Activated CD4-positive, alpha-beta memory T cell treated with anti-CD3 and anti-CD28 coated beads, Interleukin-2, amount 10 ng/mL, durations not matched to agents 7 days and 5 days (primary cell): Measurements from ENCODE around the gene MAP3K2. TPM values are rescaled to one million over a fixed set of nuclear protein-coding genes. Genes with fewer than 3 reads are reported as not detected.

Experiments
- CTCF ChIA-PET: fragments of 350-600 bp; sonication (Branson Sonifier 250); formaldehyde crosslinking; loops from one replicate; lab custom pipeline; 2021; ENCODE audit warnings: antibody characterized with exemption, inconsistent platforms; lab: Charles Lee
- POLR2A ChIA-PET: fragments of 350-600 bp; sonication (Branson Sonifier 250); formaldehyde crosslinking; loops from one replicate; lab custom pipeline; 2021; ENCODE audit warnings: antibody characterized with exemption; lab: Charles Lee
- DNase-seq: peaks from one replicate; pipeline ENCODE4 v3.0.0-alpha.2; 2020
- H3K27ac Mint-ChIP-seq: one replicate; pipeline ENCODE4 v1.8.0; 2021; ENCODE audit warnings: mild to moderate bottlenecking, mixed read lengths
- H3K27me3 Mint-ChIP-seq: one replicate; pipeline ENCODE4 v1.8.0; 2021; ENCODE audit warnings: mixed read lengths
- H3K36me3 Mint-ChIP-seq: one replicate; pipeline ENCODE4 v1.8.0; 2021; ENCODE audit warnings: low read depth, mixed read lengths
- H3K4me1 Mint-ChIP-seq: one replicate; pipeline ENCODE4 v1.8.0; 2021; ENCODE audit warnings: mixed read lengths
- H3K4me3 Mint-ChIP-seq: one replicate; pipeline ENCODE4 v1.8.0; 2021; ENCODE audit warnings: mild to moderate bottlenecking, mixed read lengths
- H3K9me3 Mint-ChIP-seq: one replicate; pipeline ENCODE4 v1.8.0; 2021; ENCODE audit warnings: mixed read lengths
- total RNA-seq, 2 experiments: library from RNA; stranded (reverse); gene quantifications; one replicate each; pipeline ENCODE4 v1.2.3, GENCODE V29; 2021

Gene MAP3K2
- total RNA-seq, 2 experiments from 2014 or later, result 56.2 to 59.6 TPM

GRCh38 chr2:127408004-127408806 lies 20.4 kb upstream of the MAP3K2 start:
- ChIA-PET CTCF (no interaction called here), POLR2A (interaction anchor here (1.1 to 2.4 kb wide), 4 partner anchors 9 to 294 kb away, joined by 3 to 11 read pairs (median 6); partner anchors contain the start of genes ERCC3 and SFT2D3)
- Mint-ChIP-seq H3K9me3 (no peaks in the 10 kb centered on the region), H3K27ac (peak overlapping the region; percentile 11), H3K4me1 (peaks cover 31% of the 10 kb centered on the region), H3K4me3 (peak overlapping the region; percentile 58), H3K36me3 (no peaks in the 10 kb centered on the region), H3K27me3 (peaks cover 13% of the 10 kb centered on the region)
- DNase-seq, result peak; percentile 89

DNA sequence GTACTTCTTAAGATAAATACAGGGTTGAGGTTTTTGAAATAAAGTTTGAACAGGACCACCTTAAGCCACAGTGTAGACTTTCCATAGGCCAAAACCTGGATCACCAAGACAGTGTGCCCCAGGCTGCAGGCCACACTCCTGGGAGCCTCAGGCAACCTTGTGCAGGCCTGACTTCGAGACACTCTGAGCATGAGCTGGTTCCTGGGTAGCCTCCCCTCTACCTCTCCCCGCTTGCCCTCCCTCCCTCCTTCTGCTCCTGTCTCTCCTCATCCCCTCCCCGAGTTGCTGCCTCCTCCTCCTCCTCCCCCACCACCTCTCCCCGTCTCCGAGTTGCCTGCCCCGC lies 19.9 kb upstream of the MAP3K2 start:
- H3K9me3 Mint-ChIP-seq, result no peaks in the 10 kb centered on the region
- peak overlapping the region; percentile 52 for H3K4me3 Mint-ChIP-seq
- no peak for DNase-seq
- no peak overlapping the region for H3K27ac Mint-ChIP-seq
- peaks cover 31% of the 10 kb centered on the region for H3K4me1 Mint-ChIP-seq
- H3K36me3 Mint-ChIP-seq, result no peaks in the 10 kb centered on the region
- H3K27me3 Mint-ChIP-seq, result peaks cover 10% of the 10 kb centered on the region
- ChIA-PET CTCF (no interaction called here), POLR2A (interaction anchor here (1.1 to 2.4 kb wide), 5 partner anchors 9 to 294 kb away, joined by 3 to 11 read pairs (median 4); partner anchors contain the start of genes ERCC3 and SFT2D3)

GRCh38 chr2:127407091-127407490 lies 19.3 kb upstream of the MAP3K2 start:
- Mint-ChIP-seq H3K27me3 (peaks cover 7% of the 10 kb centered on the region), H3K36me3 (no peaks in the 10 kb centered on the region), H3K4me3 (peak overlapping the region; percentile 52), H3K4me1 (peaks cover 36% of the 10 kb centered on the region), H3K27ac (no peak overlapping the region), H3K9me3 (no peaks in the 10 kb centered on the region)
- no peak for DNase-seq
- ChIA-PET CTCF (no interaction called here), POLR2A (interaction anchor here (1.2 to 2.4 kb wide), 3 partner anchors 8 to 21 kb away, joined by 3 to 11 read pairs (median 7); no protein-coding TSS in a partner anchor)

- H3K27me3 Mint-ChIP-seq, result peaks cover 7% of the 10 kb centered on the region
- peaks cover 35% of the 10 kb centered on the region for H3K4me1 Mint-ChIP-seq
- CTCF ChIA-PET, result interaction anchor here (0.9 kb wide), 1 partner anchor 28 kb away, joined by 3 read pairs; no protein-coding TSS in a partner anchor
- POLR2A ChIA-PET, result interaction anchor here (1.2 to 1.6 kb wide), 2 partner anchors 18 to 20 kb away, joined by 3 to 7 read pairs; no protein-coding TSS in a partner anchor
- no peak overlapping the region for H3K4me3 Mint-ChIP-seq
- H3K9me3 Mint-ChIP-seq, result no peaks in the 10 kb centered on the region
- no peak for DNase-seq
- no peak overlapping the region for H3K27ac Mint-ChIP-seq
- H3K36me3 Mint-ChIP-seq, result no peaks in the 10 kb centered on the region
Measured at GRCh38 chr2:127406454-127406853, 18.7 kb upstream of the MAP3K2 start.

DNA sequence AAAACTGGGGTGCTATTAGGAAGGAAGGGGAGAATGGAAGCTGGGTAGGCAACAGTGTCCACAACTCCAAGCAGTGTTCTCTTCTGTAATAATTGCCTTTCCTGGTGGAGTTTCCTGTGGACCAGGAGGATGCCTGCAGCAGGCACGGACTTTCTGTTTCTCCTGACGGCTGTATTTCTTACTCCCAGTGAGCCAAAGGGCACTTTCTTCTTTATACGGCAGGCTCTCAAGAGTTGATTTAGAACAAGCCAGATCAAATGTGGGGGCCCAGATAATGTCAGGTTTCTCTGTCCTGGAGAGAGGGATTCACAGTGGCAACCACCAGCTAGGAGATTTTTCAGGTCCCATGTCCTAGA lies 17.5 kb upstream of the MAP3K2 start:
- POLR2A ChIA-PET, result interaction anchor here (1.6 kb wide), 1 partner anchor 17 kb away, joined by 7 read pairs; no protein-coding TSS in a partner anchor
- H3K4me1 Mint-ChIP-seq, result peaks cover 28% of the 10 kb centered on the region
- H3K27ac Mint-ChIP-seq, result no peak overlapping the region
- no peaks in the 10 kb centered on the region for H3K36me3 Mint-ChIP-seq
- no peaks in the 10 kb centered on the region for H3K9me3 Mint-ChIP-seq
- H3K27me3 Mint-ChIP-seq, result peaks cover 7% of the 10 kb centered on the region
- CTCF ChIA-PET, result no interaction called here
- no peak overlapping the region for H3K4me3 Mint-ChIP-seq
- DNase-seq, result no peak

GRCh38 chr2:127404466-127405254 lies 16.9 kb upstream of the MAP3K2 start:
- no peak for DNase-seq
- H3K36me3 Mint-ChIP-seq, result no peaks in the 10 kb centered on the region
- H3K9me3 Mint-ChIP-seq, result no peaks in the 10 kb centered on the region
- H3K27me3 Mint-ChIP-seq, result peaks cover 7% of the 10 kb centered on the region
- no peak overlapping the region for H3K27ac Mint-ChIP-seq
- no peak overlapping the region for H3K4me3 Mint-ChIP-seq
- H3K4me1 Mint-ChIP-seq, result peaks cover 27% of the 10 kb centered on the region
- POLR2A ChIA-PET, result interaction anchor here (1.6 kb wide), 1 partner anchor 16 kb away, joined by 7 read pairs; no protein-coding TSS in a partner anchor
- CTCF ChIA-PET, result no interaction called here

DNA sequence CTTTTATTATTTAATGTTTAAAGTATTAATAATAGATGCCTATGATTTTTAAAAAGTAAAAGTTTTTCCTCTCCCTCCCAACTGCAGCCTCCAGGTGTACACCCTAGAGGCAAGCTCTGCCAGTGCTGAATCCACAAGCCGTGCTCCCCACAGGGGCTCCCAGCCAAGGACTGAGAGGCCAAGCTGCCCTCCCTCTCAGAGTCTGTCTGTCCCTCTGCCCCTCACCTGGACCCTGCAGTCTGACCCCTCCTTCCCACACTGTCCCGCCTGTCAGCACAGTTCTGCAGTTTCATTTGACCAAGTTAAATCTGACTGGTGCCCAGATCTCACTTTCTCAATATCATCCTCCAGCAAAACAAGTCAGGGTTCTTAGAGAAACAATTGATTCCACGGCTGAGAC lies 15.7 kb upstream of the MAP3K2 start:
- CTCF ChIA-PET, result no interaction called here
- Mint-ChIP-seq H3K27me3 (peaks cover 11% of the 10 kb centered on the region), H3K36me3 (no peaks in the 10 kb centered on the region)

DNA sequence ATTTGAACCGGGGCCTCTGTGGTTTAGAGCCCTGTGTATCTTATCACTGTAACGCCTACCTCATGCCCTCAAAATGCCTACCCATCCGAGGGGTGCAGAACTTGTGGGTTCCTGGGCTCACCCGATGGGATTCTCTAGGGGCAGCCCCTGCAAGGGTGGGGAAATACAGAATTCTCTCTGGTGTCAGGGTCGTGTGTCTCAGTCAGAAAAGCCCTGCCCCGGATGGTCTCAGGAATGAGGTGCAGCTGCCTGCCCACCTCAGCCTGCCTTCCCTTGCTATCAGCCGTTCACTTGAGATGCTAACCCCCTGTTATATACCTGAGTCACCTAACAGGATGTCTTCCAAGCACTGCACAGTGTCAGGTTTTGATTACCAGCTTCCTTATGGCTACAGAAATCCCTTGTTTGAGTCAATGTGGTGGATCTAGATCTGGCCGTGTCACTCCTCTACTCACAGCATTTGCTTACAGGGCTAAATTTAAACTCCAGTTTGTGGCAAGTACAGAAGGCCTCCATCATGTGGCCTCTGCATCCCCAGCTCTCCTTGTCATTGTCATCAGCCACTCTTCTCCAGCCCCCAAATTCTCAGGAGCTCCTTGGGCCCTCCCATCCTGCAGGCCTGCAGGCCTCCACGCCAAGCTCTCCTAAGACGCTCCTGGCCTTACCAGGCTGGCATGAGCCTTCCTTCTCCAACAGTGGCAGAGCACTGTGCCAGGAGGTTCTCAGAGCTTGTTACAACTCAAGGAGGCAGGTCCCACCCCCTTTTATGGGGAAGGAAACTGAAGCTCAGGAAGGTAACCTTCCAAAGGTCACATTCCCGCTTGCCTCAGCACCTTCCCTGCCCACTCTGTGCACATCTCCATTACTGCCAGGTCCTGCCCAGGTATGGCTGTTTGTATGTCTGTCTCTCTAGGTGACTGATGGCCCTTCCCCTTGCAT lies 14.3 kb upstream of the MAP3K2 start:
- H3K9me3 Mint-ChIP-seq, result no peaks in the 10 kb centered on the region
- peaks cover 13% of the 10 kb centered on the region for H3K27me3 Mint-ChIP-seq
- H3K27ac Mint-ChIP-seq, result no peak overlapping the region
- H3K36me3 Mint-ChIP-seq, result no peaks in the 10 kb centered on the region
- H3K4me1 Mint-ChIP-seq, result peaks cover 35% of the 10 kb centered on the region
- no peak for DNase-seq
- POLR2A ChIA-PET, result interaction anchor here (1.6 kb wide), 1 partner anchor 13 kb away, joined by 7 read pairs; no protein-coding TSS in a partner anchor
- H3K4me3 Mint-ChIP-seq, result no peak overlapping the region
- CTCF ChIA-PET, result interaction anchor here (1.2 to 1.5 kb wide), 2 partner anchors 9 to 14 kb away, joined by 3 to 4 read pairs; no protein-coding TSS in a partner anchor

More for the DNA sequence above, 15.7 kb upstream of the MAP3K2 start:
- Mint-ChIP-seq H3K4me3 (no peak overlapping the region), H3K9me3 (no peaks in the 10 kb centered on the region), H3K27ac (no peak overlapping the region), H3K4me1 (peaks cover 29% of the 10 kb centered on the region)
- POLR2A ChIA-PET, result no interaction called here
- no peak for DNase-seq

DNA sequence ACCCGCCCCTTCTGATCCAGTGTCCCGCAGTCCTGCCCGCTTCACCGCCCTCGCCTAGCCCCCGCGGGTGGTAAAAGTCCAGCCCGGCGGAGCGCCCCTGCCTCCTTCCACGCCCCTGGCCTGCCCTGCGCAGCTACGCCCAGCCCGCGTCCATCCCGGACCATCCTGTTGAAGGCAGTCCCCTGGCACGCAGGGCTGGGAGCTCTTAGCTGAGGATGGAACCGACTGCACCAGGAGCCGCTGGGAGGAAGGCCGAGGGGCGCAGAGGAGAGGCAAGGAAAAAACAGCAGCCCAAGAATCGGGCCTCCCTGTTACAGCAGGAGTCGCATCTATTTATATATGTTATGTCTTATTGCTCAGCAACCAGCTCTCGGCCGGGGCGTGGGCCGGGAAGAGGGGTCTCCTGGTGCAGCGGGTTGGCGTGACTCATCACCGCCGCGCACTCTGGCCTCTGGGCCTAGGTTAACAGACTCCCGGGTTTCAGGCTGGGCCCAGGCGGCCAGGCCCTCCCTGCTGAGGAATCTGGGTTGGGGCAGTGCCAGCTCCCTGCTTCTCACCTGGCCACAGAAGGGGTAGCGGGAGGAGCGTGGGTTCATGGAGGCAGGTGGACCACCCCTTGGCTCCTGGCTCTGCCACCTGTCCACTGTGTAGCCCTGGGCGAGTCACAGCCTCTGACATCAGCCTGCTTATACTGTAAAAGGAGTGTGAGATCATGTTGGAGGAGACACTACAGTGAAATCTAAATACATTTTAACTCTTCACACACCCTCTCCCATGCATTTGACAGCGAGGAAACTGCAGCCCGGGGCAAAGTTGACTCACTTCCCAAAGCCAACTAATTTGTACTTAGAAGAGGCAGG lies 13.4 kb upstream of the MAP3K2 start:
- Mint-ChIP-seq H3K4me3 (no peak overlapping the region), H3K9me3 (no peaks in the 10 kb centered on the region), H3K27ac (no peak overlapping the region), H3K27me3 (peaks cover 13% of the 10 kb centered on the region), H3K36me3 (no peaks in the 10 kb centered on the region), H3K4me1 (peaks cover 35% of the 10 kb centered on the region)
- DNase-seq, result no peak
- ChIA-PET CTCF (no interaction called here), POLR2A (no interaction called here)

- ChIA-PET CTCF (no interaction called here), POLR2A (interaction anchor here (2.2 kb wide), 1 partner anchor 12 kb away, joined by 11 read pairs; the partner anchor contains the start of gene MAP3K2)
- Mint-ChIP-seq H3K4me3 (no peak overlapping the region), H3K4me1 (peaks cover 35% of the 10 kb centered on the region), H3K27me3 (peaks cover 13% of the 10 kb centered on the region), H3K36me3 (no peaks in the 10 kb centered on the region), H3K9me3 (no peaks in the 10 kb centered on the region), H3K27ac (no peak overlapping the region)
- DNase-seq, result no peak
Measured at GRCh38 chr2:127400533-127400896, 12.7 kb upstream of the MAP3K2 start.

DNA sequence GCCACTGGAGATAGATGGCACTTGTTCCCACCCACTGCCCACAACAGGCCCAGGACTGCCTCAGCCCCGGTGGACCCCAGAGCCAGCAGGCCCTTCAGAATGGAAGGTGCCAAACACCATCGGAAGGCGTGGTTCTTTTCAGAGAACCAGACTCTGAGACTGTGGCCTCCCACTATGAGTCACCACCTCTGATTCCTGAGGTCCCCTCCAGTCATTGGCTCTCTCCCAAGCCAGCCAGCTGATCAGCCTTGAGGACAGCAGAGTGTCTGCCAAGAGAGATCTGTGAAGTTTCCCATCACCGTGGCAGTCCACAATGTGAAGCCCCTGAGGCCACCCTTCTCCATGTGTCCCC lies 10.4 kb upstream of the MAP3K2 start:
- CTCF ChIA-PET, result no interaction called here

More for the DNA sequence above, 10.4 kb upstream of the MAP3K2 start:
- no peaks in the 10 kb centered on the region for H3K9me3 Mint-ChIP-seq
- peaks cover 6% of the 10 kb centered on the region for H3K27me3 Mint-ChIP-seq
- peak; percentile 72 for DNase-seq
- peak overlapping the region; percentile 52 for H3K27ac Mint-ChIP-seq
- peaks cover 35% of the 10 kb centered on the region for H3K4me1 Mint-ChIP-seq
- H3K4me3 Mint-ChIP-seq, result no peak overlapping the region
- H3K36me3 Mint-ChIP-seq, result no peaks in the 10 kb centered on the region
- POLR2A ChIA-PET, result interaction anchor here (0.7 to 2.4 kb wide), 4 partner anchors 9 to 318 kb away, joined by 3 to 11 read pairs (median 5); no protein-coding TSS in a partner anchor
